Endodermal cell (in vitro differentiated cells): ENCODE results near the gene NAPEPLD. TPM values are rescaled to one million over a fixed set of nuclear protein-coding genes. Genes with fewer than 3 reads are reported as not detected.

Experiments
- DNase-seq: peaks from one replicate; pipeline ENCODE4 v3.0.0-alpha.2; 2017
- H3K27ac ChIP-seq: 2 replicates; pipeline ENCODE4 v1.5.1; 2013; ENCODE audit warnings: mild to moderate bottlenecking, low read depth, low read length, moderate library complexity
- H3K27me3 ChIP-seq: 2 replicates; pipeline ENCODE4 v1.6.1; 2013; ENCODE audit warnings: mild to moderate bottlenecking, low read length, moderate library complexity; ENCODE audit not compliant: insufficient read depth, control insufficient read depth, poor library complexity, severe bottlenecking
- H3K36me3 ChIP-seq: 2 replicates; pipeline ENCODE4 v1.7.0; 2013; ENCODE audit warnings: mild to moderate bottlenecking, low read length, moderate library complexity; ENCODE audit not compliant: control insufficient read depth, insufficient read depth
- H3K4me1 ChIP-seq: one replicate; pipeline ENCODE4 v1.7.0; 2013; ENCODE audit warnings: low read length; ENCODE audit not compliant: control insufficient read depth, insufficient read depth
- H3K4me3 ChIP-seq: 2 replicates; pipeline ENCODE4 v1.5.1; 2013; ENCODE audit warnings: mild to moderate bottlenecking, low read length, moderate library complexity
- H3K9ac ChIP-seq: 2 replicates; pipeline ENCODE4 v1.6.1; 2013; ENCODE audit warnings: mild to moderate bottlenecking, low read length, moderate library complexity; ENCODE audit not compliant: poor library complexity, severe bottlenecking; ENCODE audit errors: extremely low read depth
- H3K9me3 ChIP-seq: 2 replicates; pipeline ENCODE4 v1.6.1; 2013; ENCODE audit warnings: mild to moderate bottlenecking, low read length, moderate library complexity; ENCODE audit not compliant: control insufficient read depth
- H3K27ac Mint-ChIP-seq: 2 replicates; pipeline ENCODE4 v1.8.0; 2020; ENCODE audit warnings: mixed read lengths
- H3K27me3 Mint-ChIP-seq: 2 replicates; pipeline ENCODE4 v1.8.0; 2021; ENCODE audit warnings: mild to moderate bottlenecking, mixed read lengths; ENCODE audit not compliant: insufficient read depth
- H3K36me3 Mint-ChIP-seq: 2 replicates; pipeline ENCODE4 v1.8.0; 2020; ENCODE audit warnings: low read depth, mixed read lengths
- H3K4me1 Mint-ChIP-seq: 2 replicates; pipeline ENCODE4 v1.8.0; 2020; ENCODE audit warnings: mixed read lengths
- H3K4me3 Mint-ChIP-seq: 2 replicates; pipeline ENCODE4 v1.8.0; 2020; ENCODE audit warnings: mild to moderate bottlenecking, moderate library complexity, mixed read lengths
- H3K9me3 Mint-ChIP-seq: 2 replicates; pipeline ENCODE4 v1.8.0; 2020; ENCODE audit warnings: mild to moderate bottlenecking, mixed read lengths
- WGBS, 2 experiments: methylation state at CpG; one replicate each; pipeline versions ENCODE4 v1.1.5 to v1.1.7; 2013; ENCODE audit warnings: missing lambda C conversion rate in 2 of 2, mixed read lengths in 1 of 2; ENCODE audit not compliant: insufficient coverage in 1 of 2, insufficient read length in 1 of 2; 5-methylcytosine and 5-hydroxymethylcytosine counted together
- total RNA-seq, 2 donors: library from RNA; stranded (reverse); fragmentation: NEBNext Ultra II Directional in 1 of 2; extraction: Animal tissue kit (Norgen Biotek cat#: 25700) in 1 of 2; gene quantifications; 2 replicates in 1 of 2; 3 replicates in 1 of 2; pipeline ENCODE4 v1.2.1, GENCODE V29; 2021
- TF ChIP-seq, protein P1 (sequence below): fragments of 200-600 bp; sonication (generic); conservative IDR thresholded peaks from 2 replicates; pipeline ENCODE4 v1.5.0; 2021; ENCODE audit warnings: antibody characterized with exemption, mild to moderate bottlenecking

The NAPEPLD gene
- total RNA-seq, 2 donors from 2014 or later = 13.2 to 14.1 TPM

- no peaks in the 10 kb centered on the region for H3K4me1 ChIP-seq
- no peaks in the 10 kb centered on the region for H3K27me3 Mint-ChIP-seq
- H3K9me3 ChIP-seq = no peaks in the 10 kb centered on the region
- no peak overlapping the region for H3K27ac ChIP-seq
- no peak overlapping the region for H3K9ac ChIP-seq
- no peak overlapping the region for H3K4me3 Mint-ChIP-seq
- H3K4me3 ChIP-seq = no peak overlapping the region
- peaks cover 5% of the 10 kb centered on the region for H3K4me1 Mint-ChIP-seq
- no peaks in the 10 kb centered on the region for H3K9me3 Mint-ChIP-seq
- TF ChIP-seq, protein P1, sequence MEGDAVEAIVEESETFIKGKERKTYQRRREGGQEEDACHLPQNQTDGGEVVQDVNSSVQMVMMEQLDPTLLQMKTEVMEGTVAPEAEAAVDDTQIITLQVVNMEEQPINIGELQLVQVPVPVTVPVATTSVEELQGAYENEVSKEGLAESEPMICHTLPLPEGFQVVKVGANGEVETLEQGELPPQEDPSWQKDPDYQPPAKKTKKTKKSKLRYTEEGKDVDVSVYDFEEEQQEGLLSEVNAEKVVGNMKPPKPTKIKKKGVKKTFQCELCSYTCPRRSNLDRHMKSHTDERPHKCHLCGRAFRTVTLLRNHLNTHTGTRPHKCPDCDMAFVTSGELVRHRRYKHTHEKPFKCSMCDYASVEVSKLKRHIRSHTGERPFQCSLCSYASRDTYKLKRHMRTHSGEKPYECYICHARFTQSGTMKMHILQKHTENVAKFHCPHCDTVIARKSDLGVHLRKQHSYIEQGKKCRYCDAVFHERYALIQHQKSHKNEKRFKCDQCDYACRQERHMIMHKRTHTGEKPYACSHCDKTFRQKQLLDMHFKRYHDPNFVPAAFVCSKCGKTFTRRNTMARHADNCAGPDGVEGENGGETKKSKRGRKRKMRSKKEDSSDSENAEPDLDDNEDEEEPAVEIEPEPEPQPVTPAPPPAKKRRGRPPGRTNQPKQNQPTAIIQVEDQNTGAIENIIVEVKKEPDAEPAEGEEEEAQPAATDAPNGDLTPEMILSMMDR = no peak
- DNase-seq = no peak
- H3K36me3 Mint-ChIP-seq = peaks cover 17% of the 10 kb centered on the region
- H3K36me3 ChIP-seq = no peaks in the 10 kb centered on the region
- WGBS, 2 experiments = 86 to 87% methylated on average over 1 to 2 of the region's 2 CpGs
- no peaks in the 10 kb centered on the region for H3K27me3 ChIP-seq
- H3K27ac Mint-ChIP-seq = no peak overlapping the region
Measured at GRCh38 chr7:103140685-103141084, 8.2 kb downstream of the NAPEPLD start.

DNA sequence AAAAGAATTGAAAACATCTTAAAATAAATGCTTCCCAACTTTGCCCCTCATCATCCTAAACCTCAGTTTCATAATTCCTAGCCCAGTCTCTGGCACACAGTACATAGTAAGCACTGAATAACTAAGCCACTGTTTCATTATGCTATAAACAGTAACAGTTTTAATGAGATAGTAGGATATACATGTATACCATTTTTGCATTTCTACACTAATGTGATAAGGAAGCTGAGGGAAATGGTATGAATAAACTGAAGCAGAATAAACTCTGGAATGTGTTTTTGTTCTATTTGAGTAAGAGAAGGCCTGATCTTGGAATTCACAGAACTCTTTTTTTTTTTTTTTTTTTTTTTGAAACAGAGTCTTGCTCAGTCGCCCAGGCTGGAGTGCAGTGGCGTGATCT is 8.8 kb downstream of the NAPEPLD start:
- peaks cover 9% of the 10 kb centered on the region for H3K4me1 Mint-ChIP-seq
- H3K4me3 ChIP-seq = no peak overlapping the region
- H3K9me3 ChIP-seq = no peaks in the 10 kb centered on the region
- no peak overlapping the region for H3K4me3 Mint-ChIP-seq
- WGBS, 2 experiments = 100% methylated on average over 2 of the region's 2 CpGs; no CpG with 5 or more reads in 1 of the 2 experiments
- TF ChIP-seq, protein P1 = no peak
- DNase-seq = no peak
- no peak overlapping the region for H3K9ac ChIP-seq
- no peak overlapping the region for H3K27ac Mint-ChIP-seq
- no peaks in the 10 kb centered on the region for H3K36me3 ChIP-seq
- H3K36me3 Mint-ChIP-seq = peaks cover 17% of the 10 kb centered on the region
- H3K9me3 Mint-ChIP-seq = no peaks in the 10 kb centered on the region
- no peaks in the 10 kb centered on the region for H3K27me3 ChIP-seq
- H3K27me3 Mint-ChIP-seq = no peaks in the 10 kb centered on the region
- no peak overlapping the region for H3K27ac ChIP-seq
- no peaks in the 10 kb centered on the region for H3K4me1 ChIP-seq

DNA sequence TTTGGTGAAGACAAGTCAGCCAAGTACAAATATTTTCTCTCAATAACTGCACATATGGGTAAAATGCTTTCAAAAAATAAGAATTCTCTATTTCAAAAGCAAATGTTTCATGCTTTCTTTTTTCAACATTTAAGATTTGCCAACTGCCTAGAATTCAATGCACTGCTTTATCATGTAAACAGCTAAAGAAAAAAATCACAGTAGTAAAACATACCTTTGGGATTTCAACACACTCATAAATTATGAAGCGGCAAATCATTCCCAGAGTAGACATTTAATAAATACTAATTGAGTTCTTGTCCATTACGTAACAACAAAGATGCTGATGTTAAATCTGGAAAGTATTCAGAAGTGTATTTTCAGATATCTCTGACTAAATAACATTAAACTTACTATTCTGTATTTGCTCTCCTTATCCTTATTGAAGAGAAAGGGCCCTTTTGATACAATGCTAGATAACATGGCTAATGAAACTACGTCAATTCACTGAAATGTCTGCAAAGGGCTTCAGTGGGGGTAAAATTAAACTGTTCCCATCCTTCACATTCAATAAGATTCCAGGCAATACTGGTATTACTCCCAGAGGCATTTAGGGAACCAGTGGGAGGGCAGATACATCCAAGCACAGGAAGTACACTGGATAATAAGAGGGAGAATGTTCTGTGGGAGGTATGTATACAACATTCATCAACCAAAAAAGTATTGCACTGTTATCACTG is 13.9 kb downstream of the NAPEPLD start:
- H3K9me3 ChIP-seq = no peaks in the 10 kb centered on the region
- H3K27me3 ChIP-seq = no peaks in the 10 kb centered on the region
- Mint-ChIP-seq H3K4me1 (peaks cover 11% of the 10 kb centered on the region), H3K27ac (no peak overlapping the region), H3K4me3 (no peak overlapping the region), H3K27me3 (no peaks in the 10 kb centered on the region), H3K36me3 (peaks cover 5% of the 10 kb centered on the region), H3K9me3 (no peaks in the 10 kb centered on the region)
- no peak overlapping the region for H3K4me3 ChIP-seq
- H3K4me1 ChIP-seq = no peaks in the 10 kb centered on the region
- WGBS, 2 experiments = 96 to 100% methylated on average over 1 to 3 of the region's 3 CpGs
- H3K36me3 ChIP-seq = no peaks in the 10 kb centered on the region
- no peak overlapping the region for H3K9ac ChIP-seq
- H3K27ac ChIP-seq = no peak overlapping the region
- no peak for DNase-seq
- TF ChIP-seq, protein P1 = no peak
